Measurements from ENCODE around the gene RUBCNL.
A peak's percentile ranks its signal among the peaks of the same experiment; 100 is the strongest.

The RUBCNL gene

DNA sequence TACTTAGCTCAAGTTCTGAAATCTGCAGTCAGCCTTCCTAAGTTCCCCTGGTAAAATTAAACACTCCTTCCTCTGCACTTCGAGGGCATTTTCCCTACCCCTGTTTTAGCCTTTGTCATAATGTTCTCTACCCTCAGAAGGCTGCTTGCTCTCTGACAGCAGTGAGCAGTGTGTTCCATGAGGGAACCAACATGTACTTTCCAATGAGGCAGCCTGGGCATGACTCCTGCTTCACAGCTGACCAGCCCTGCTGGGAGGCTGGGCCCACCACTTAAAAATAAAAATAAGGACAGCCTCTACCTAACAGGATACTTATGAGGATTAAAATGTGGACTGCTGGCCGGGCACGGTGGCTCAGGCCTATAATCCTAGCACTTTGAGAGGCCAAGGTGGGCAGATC, 26.4 kb downstream of the RUBCNL start:
- peak; percentile 66 for DNase-seq
- TF ChIP-seq, protein P1, sequence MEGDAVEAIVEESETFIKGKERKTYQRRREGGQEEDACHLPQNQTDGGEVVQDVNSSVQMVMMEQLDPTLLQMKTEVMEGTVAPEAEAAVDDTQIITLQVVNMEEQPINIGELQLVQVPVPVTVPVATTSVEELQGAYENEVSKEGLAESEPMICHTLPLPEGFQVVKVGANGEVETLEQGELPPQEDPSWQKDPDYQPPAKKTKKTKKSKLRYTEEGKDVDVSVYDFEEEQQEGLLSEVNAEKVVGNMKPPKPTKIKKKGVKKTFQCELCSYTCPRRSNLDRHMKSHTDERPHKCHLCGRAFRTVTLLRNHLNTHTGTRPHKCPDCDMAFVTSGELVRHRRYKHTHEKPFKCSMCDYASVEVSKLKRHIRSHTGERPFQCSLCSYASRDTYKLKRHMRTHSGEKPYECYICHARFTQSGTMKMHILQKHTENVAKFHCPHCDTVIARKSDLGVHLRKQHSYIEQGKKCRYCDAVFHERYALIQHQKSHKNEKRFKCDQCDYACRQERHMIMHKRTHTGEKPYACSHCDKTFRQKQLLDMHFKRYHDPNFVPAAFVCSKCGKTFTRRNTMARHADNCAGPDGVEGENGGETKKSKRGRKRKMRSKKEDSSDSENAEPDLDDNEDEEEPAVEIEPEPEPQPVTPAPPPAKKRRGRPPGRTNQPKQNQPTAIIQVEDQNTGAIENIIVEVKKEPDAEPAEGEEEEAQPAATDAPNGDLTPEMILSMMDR (IDR thresholded peaks at IDR 0.05; ENCODE audit: low read depth, low read length), result no peak
- Histone ChIP-seq H3K9me3 (ENCODE audit: severe bottlenecking) (peaks cover 5% of the 10 kb centered on the region), H3K4me3 (ENCODE audit: low read depth, low read length) (no peak overlapping the region), H3K27me3 (ENCODE audit: insufficient read depth, low read depth, severe bottlenecking) (no peaks in the 10 kb centered on the region), H3K27ac (peak overlapping the region; percentile 37; the same call in 1 of the 2 replicates), H3K36me3 (no peaks in the 10 kb centered on the region)

DNA sequence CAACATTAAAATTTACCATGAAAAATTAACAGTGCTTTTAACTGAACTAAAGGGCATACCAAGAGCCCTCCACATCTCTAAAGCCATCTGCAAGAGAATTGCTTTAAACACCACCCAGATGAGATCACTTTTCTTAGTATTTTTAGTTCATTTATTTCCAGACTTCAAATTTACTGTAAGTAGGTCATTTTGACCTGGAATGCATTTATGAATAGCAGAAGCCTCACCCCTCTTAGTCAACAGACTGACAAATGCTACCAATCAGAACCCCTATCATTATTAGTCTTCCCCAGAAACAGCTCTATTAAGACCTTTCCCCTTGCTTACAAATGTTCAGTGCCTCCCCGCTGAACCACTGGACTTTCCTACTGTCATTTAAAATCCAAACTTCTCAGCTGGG, 27.3 kb downstream of the RUBCNL start:
- no peak for DNase-seq
- TF ChIP-seq, protein P1 (IDR thresholded peaks at IDR 0.05; ENCODE audit: low read depth, low read length), result no peak
- H3K9me3 ChIP-seq (ENCODE audit: severe bottlenecking), result peaks cover 5% of the 10 kb centered on the region
- no peak overlapping the region for H3K4me3 ChIP-seq (ENCODE audit: low read depth, low read length)
- H3K27ac ChIP-seq, result no peak overlapping the region
- no peaks in the 10 kb centered on the region for H3K36me3 ChIP-seq
- no peaks in the 10 kb centered on the region for H3K27me3 ChIP-seq (ENCODE audit: insufficient read depth, low read depth, severe bottlenecking)

DNA sequence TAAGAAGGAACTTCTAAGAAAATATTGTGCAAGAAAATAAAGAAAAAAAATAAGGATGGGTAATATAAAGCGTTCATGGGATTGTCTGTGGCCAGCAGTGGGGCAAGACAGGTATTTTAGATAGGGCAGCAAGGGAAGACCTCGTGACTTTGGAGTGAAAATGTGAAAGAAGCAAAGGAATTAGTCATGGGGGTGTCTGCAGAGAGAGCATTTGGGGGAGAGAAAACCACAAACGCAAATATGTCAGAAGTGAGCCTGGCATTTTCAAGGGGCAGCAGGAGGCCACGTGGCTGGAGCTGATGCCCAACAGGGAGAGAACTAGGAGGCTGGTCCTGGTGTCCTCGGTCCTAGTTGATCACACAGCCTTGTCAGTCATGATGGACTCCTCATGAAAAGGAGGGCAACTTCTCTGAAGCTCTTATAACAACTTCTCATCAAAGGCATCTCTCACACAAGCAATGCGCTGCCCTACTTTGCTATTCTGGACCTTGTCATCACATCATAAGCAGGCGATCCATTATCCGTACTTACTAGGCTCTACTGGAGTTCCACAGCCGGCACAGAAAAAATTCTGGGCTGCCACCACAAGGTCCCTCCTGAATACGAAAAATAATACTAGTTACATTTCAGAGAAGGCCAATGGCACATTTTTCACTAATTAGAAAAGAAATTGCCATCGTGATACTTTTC, 31.0 kb downstream of the RUBCNL start:
- Histone ChIP-seq H3K36me3 (no peaks in the 10 kb centered on the region), H3K27ac (no peak overlapping the region), H3K9me3 (ENCODE audit: severe bottlenecking) (peaks cover 3% of the 10 kb centered on the region), H3K27me3 (ENCODE audit: insufficient read depth, low read depth, severe bottlenecking) (no peaks in the 10 kb centered on the region), H3K4me3 (ENCODE audit: low read depth, low read length) (no peak overlapping the region)
- TF ChIP-seq, protein P1 (IDR thresholded peaks at IDR 0.05; ENCODE audit: low read depth, low read length), result no peak
- DNase-seq, result no peak

DNA sequence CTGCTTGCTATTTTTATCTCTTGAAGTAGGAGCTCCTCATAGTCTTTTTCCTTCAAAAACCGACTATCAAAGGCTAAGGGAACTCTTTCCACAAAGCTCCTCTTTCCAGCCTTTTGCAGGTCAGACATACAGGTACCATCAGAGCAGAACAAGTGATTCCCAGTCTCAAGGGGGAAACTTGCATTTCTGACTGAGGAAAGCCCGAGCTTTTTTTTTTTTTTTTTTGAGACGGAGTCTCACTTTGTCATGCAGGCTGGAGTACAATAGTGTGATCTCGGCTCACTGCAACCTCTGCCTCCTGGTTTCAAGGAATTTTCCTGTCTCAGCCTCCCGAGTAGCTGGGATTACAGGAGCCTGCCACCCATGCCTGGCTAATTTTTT, 32.0 kb downstream of the RUBCNL start:
- H3K36me3 ChIP-seq, result no peaks in the 10 kb centered on the region
- no peaks in the 10 kb centered on the region for H3K27me3 ChIP-seq (ENCODE audit: insufficient read depth, low read depth, severe bottlenecking)
- no peak for DNase-seq
- TF ChIP-seq, protein P1 (IDR thresholded peaks at IDR 0.05; ENCODE audit: low read depth, low read length), result no peak
- H3K27ac ChIP-seq, result no peak overlapping the region
- H3K4me3 ChIP-seq (ENCODE audit: low read depth, low read length), result no peak overlapping the region
- no peaks in the 10 kb centered on the region for H3K9me3 ChIP-seq (ENCODE audit: severe bottlenecking)

DNA sequence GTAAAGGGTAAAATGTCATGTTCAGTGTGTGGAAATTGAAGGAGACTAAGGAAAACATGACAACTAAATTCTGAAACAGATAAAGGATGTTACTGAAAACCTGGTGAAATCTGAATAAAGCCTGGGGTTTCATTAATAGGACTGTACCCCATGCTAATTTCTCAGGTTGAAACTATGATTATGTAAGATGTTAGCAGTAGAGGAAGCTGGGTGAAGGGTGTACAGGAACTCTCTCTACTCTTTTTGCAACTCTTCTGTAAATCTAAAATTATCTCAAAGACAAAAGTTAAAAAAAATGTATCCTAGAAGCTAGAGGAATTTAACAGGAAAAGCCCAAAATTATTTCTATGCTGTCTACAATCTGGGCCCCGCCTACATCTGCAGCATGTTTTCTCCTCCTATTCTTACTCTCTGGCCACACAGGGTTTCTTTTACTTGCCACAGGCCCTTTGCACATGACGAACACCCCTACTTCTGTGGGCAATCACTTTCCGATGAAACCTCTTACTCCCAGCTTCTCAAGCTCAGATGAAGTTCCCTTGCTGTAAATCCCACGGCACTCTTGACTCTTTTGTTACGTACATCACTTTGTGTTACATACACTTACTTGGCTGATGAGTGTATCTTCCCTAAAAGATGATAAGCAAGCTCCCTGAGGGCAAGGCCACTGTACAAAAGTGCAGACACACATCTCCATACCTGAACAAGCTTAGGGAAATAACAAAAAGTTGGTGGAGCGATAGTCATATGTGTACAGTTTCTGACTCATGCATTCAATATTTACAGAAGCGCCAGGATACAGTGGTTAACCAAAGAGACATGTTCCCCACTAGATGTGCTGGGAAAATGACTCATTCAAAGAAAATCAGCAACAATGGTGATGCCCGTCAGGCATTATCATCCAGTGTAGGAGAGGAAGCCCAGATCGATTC, 32.6 kb downstream of the RUBCNL start:
- H3K36me3 ChIP-seq, result no peaks in the 10 kb centered on the region
- no peaks in the 10 kb centered on the region for H3K27me3 ChIP-seq (ENCODE audit: insufficient read depth, low read depth, severe bottlenecking)
- H3K9me3 ChIP-seq (ENCODE audit: severe bottlenecking), result no peaks in the 10 kb centered on the region
- H3K27ac ChIP-seq, result no peak overlapping the region
- no peak overlapping the region for H3K4me3 ChIP-seq (ENCODE audit: low read depth, low read length)
- no peak for DNase-seq
- TF ChIP-seq, protein P1 (IDR thresholded peaks at IDR 0.05; ENCODE audit: low read depth, low read length), result no peak

All from WERI-Rb-1 (cell line).